GM21515 (cell line): ENCODE measurements around the gene RARA.
"Not testable (repeated sequence)": the region's sequence is repeated elsewhere in the genome, so short reads cannot be mapped to it uniquely, and the experiment has no call there.

Experiments
- ATAC-seq: cut with Tn5 transposase; IDR thresholded peaks from one replicate; pipeline ENCODE4 v1.9.1; 2021; ENCODE audit not compliant: unreplicated experiment

RARA gene

GRCh38 chr17:40355804-40356758, 47.1 kb downstream of the RARA start:
- no peak for ATAC-seq

- no peak for ATAC-seq
Observed at GRCh38 chr17:40356990-40357881, 48.3 kb downstream of the RARA start.

- no peak for ATAC-seq
Observed at GRCh38 chr17:40358323-40359038, 49.5 kb downstream of the RARA start.

- ATAC-seq: no peak
Observed at GRCh38 chr17:40360091-40360490, 51.1 kb downstream of the RARA start.

GRCh38 chr17:40361063-40361924, 52.3 kb downstream of the RARA start:
- no peak for ATAC-seq

GRCh38 chr17:40361925-40362695, 53.1 kb downstream of the RARA start:
- ATAC-seq: no peak

- no peak for ATAC-seq
Observed at GRCh38 chr17:40362696-40363110, 53.7 kb downstream of the RARA start.

GRCh38 chr17:40363111-40363827, 54.3 kb downstream of the RARA start:
- no peak for ATAC-seq

- ATAC-seq: no peak
Observed at GRCh38 chr17:40364121-40364861, 55.3 kb downstream of the RARA start, which contains the start of gene GJD3. TSS of gene GJD3 (minus strand) at chr17:40364737. CDS start at chr17:40363815, 922 bp downstream.

- ATAC-seq: no peak
Observed at GRCh38 chr17:40364906-40365305, 55.9 kb downstream of the RARA start.

GRCh38 chr17:40366076-40366860, 57.3 kb downstream of the RARA start:
- no peak for ATAC-seq

- no peak for ATAC-seq
Observed at GRCh38 chr17:40366861-40367518, 58.0 kb downstream of the RARA start.

- not testable (repeated sequence) for ATAC-seq
Observed at GRCh38 chr17:40367728-40368127, 58.7 kb downstream of the RARA start.

- ATAC-seq: no peak
Observed at GRCh38 chr17:40369923-40370322, 60.9 kb downstream of the RARA start.

GRCh38 chr17:40371261-40371929, 62.4 kb downstream of the RARA start:
- no peak for ATAC-seq

GRCh38 chr17:40372031-40372430, 63.1 kb downstream of the RARA start:
- ATAC-seq: no peak
